ENCODE results near the gene VPS54. TPM values are rescaled to one million over a fixed set of nuclear protein-coding genes. Genes with fewer than 3 reads are reported as not detected.

Gene VPS54
- total and polyA plus RNA-seq, 9 of the 15 experiments (the other 6 are each of a cell fraction or from before 2014, with no cell fraction given), result 4.9 to 23.2 (median 13.2) TPM

DNA sequence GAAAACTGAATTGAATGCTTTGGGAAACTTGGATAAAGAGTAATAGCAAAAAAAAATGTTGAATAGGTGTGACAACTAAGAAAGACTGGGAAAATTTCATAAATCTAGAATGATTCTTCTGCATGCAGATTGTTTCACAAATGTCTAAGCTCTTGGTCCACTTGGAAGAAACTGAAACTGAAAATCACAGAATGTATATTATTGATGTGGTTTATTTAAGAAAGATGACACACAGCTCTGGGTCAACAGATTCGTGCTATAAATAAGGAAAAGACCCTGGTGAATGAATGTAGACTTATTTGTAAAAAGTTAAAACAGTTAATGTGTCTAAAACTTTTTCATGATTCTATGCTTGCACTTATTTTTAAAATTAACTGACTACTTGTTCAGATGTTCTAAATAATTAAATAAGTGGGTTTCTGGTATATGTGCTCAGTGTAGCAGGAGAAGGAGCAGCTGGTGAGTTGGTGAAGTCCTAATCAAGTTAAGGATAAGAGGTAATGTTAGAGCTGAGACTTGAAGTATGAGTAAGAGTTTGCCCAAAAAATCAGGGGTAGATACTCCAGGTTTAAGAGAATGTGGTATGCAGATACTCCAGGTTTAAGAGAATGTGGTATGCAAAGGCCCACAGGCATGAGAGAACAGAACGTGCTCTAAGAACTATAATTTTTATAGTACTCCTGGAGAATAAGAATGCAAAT, 153.1 kb downstream of the VPS54 start (continued):
- TF ChIP-seq, protein P1, sequence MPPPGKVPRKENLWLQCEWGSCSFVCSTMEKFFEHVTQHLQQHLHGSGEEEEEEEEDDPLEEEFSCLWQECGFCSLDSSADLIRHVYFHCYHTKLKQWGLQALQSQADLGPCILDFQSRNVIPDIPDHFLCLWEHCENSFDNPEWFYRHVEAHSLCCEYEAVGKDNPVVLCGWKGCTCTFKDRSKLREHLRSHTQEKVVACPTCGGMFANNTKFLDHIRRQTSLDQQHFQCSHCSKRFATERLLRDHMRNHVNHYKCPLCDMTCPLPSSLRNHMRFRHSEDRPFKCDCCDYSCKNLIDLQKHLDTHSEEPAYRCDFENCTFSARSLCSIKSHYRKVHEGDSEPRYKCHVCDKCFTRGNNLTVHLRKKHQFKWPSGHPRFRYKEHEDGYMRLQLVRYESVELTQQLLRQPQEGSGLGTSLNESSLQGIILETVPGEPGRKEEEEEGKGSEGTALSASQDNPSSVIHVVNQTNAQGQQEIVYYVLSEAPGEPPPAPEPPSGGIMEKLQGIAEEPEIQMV (tag; conservative IDR thresholded peaks at IDR 0.05; ENCODE audit: low read depth), result no peak
- TF ChIP-seq TAF15 (IDR thresholded peaks at IDR 0.05; ENCODE audit: low read depth, low read length) (no peak), MCM2 (IDR thresholded peaks at IDR 0.05; ENCODE audit: low read depth) (no peak), NFIC (IDR thresholded peaks at IDR 0.05) (no peak), ZNF830 (CRISPR knock-in tag; IDR thresholded peaks at IDR 0.05) (no peak), PHB2 (IDR thresholded peaks at IDR 0.05; ENCODE audit: low read depth) (no peak), ETV1 (tag; conservative IDR thresholded peaks at IDR 0.05; ENCODE audit: low read depth) (no peak)
- TF ChIP-seq, protein P2, sequence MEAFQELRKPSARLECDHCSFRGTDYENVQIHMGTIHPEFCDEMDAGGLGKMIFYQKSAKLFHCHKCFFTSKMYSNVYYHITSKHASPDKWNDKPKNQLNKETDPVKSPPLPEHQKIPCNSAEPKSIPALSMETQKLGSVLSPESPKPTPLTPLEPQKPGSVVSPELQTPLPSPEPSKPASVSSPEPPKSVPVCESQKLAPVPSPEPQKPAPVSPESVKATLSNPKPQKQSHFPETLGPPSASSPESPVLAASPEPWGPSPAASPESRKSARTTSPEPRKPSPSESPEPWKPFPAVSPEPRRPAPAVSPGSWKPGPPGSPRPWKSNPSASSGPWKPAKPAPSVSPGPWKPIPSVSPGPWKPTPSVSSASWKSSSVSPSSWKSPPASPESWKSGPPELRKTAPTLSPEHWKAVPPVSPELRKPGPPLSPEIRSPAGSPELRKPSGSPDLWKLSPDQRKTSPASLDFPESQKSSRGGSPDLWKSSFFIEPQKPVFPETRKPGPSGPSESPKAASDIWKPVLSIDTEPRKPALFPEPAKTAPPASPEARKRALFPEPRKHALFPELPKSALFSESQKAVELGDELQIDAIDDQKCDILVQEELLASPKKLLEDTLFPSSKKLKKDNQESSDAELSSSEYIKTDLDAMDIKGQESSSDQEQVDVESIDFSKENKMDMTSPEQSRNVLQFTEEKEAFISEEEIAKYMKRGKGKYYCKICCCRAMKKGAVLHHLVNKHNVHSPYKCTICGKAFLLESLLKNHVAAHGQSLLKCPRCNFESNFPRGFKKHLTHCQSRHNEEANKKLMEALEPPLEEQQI (IDR thresholded peaks at IDR 0.05), result no peak
- TF ChIP-seq, protein P3, sequence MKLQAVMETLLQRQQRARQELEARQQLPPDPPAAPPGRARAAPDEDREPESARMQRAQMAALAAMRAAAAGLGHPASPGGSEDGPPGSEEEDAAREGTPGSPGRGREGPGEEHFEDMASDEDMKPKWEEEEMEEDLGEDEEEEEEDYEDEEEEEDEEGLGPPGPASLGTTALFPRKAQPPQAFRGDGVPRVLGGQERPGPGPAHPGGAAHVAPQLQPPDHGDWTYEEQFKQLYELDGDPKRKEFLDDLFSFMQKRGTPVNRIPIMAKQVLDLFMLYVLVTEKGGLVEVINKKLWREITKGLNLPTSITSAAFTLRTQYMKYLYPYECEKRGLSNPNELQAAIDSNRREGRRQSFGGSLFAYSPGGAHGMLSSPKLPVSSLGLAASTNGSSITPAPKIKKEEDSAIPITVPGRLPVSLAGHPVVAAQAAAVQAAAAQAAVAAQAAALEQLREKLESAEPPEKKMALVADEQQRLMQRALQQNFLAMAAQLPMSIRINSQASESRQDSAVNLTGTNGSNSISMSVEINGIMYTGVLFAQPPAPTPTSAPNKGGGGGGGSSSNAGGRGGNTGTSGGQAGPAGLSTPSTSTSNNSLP (IDR thresholded peaks at IDR 0.05; ENCODE audit: borderline replicate concordance, low read depth, low read length), result no peak

Data from K562 (cell line).